LNCaP clone FGC (cell line): ENCODE data around the gene GNAO1.

Experiments used
- DNase-seq: peaks from one replicate; pipeline ENCODE4 v3.0.0-alpha.2; 2011; ENCODE audit warnings: low read depth
- H3K4me3 ChIP-seq: 2 replicates; pipeline ENCODE4 v1.5.1; 2011; ENCODE audit warnings: mild to moderate bottlenecking, low read depth, low read length, control low read depth
- TF ChIP-seq, protein P1 (sequence below): IDR thresholded peaks from 2 replicates; pipeline ENCODE4 v1.5.1; 2012; ENCODE audit warnings: mild to moderate bottlenecking; ENCODE audit not compliant: control insufficient read depth, insufficient read depth; ENCODE audit errors: extremely low read depth

The GNAO1 gene

DNA sequence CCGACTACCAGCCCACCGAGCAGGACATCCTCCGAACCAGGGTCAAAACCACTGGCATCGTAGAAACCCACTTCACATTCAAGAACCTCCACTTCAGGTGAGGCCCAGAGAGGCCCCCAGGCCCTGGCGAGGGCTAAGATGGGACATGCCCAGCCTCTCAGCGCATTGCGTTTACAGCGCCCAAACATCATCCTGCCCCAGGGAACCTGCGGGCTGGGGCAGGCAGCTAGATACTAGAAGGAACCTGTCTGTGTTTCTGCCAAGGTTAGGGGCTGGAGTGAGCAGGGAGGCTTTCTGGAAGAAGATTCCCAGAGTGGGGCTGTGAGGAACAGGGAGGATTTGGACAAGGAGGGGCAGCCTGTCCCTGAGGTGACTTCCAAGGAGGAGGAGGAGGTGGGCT lies 143.5 kb downstream of the GNAO1 start:
- H3K4me3 ChIP-seq, result no peak overlapping the region
- no peak for DNase-seq
- TF ChIP-seq, protein P1, sequence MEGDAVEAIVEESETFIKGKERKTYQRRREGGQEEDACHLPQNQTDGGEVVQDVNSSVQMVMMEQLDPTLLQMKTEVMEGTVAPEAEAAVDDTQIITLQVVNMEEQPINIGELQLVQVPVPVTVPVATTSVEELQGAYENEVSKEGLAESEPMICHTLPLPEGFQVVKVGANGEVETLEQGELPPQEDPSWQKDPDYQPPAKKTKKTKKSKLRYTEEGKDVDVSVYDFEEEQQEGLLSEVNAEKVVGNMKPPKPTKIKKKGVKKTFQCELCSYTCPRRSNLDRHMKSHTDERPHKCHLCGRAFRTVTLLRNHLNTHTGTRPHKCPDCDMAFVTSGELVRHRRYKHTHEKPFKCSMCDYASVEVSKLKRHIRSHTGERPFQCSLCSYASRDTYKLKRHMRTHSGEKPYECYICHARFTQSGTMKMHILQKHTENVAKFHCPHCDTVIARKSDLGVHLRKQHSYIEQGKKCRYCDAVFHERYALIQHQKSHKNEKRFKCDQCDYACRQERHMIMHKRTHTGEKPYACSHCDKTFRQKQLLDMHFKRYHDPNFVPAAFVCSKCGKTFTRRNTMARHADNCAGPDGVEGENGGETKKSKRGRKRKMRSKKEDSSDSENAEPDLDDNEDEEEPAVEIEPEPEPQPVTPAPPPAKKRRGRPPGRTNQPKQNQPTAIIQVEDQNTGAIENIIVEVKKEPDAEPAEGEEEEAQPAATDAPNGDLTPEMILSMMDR, result no peak

DNA sequence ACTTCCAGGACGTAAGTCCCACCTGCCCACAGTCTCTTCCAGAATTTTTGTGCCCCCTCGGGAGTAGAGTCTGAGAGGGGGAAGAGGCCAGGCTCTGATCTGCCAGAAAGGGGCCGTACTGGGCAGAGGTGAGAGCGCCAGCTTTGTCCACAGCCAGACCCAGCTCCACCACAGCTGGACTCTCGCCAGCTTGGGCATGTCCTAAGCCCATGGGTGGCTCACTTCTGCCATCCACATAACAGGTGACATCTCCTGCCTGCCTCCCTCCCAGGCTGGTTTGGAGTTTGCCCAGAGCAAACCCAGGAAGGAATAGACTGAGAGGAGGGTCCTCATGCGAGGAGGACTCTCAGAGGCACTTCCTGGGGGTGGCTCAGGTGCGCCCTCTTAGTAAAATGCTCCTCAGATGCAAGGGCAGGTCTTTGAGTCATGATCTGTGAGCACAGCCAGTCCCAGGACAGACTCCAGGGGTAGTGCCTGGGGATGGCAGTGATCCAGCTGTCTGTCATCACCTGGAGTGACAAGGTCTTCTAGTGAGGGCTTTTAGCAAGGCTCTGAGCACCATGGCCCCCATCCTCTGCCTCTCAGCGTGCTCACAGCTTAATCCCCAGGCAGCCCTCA lies 144.9 kb downstream of the GNAO1 start:
- TF ChIP-seq, protein P1, result no peak
- H3K4me3 ChIP-seq, result no peak overlapping the region
- no peak for DNase-seq

GRCh38 chr16:56336711-56337110 lies 145.4 kb downstream of the GNAO1 start:
- H3K4me3 ChIP-seq, result no peak overlapping the region

DNA sequence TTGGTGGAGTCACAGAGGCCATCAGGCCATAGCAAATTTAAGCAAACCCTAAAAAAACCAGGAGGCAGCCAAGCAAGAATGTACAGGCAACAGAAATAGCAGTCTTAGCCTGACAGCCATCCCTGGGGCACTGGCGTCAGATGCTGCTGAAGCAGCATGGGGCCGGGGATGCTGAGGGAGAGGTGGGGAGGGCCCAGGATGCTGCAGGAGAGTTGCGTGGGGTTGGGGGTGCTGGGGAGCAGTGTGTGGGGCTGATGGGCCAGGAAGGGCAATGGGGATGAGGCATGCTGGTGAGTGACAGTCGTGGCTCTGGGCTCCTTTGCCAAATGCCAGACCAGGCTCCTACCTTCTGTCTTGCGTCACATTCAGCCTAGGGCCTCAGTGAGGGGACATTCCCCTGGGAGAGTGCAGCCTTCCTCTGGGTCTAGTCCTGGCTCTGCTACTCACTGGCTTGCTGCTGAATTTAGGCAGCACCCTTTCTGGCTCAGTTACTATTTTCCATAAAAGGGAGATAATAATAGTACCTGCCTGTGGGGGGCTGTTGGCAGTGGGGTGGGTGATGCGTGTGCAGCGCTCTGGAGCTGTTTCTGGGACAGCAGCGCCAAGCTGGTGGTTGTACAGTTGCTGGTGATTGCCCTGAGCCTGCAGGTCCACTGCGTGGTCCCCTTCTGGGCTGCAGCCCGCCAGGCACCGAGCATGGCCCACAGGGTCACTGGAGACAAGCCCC lies 146.0 kb downstream of the GNAO1 start:
- H3K4me3 ChIP-seq, result no peak overlapping the region
- TF ChIP-seq, protein P1, result no peak
- DNase-seq, result no peak

More at GRCh38 chr16:56336711-56337110, 145.4 kb downstream of the GNAO1 start:
- no peak for DNase-seq
- TF ChIP-seq, protein P1, result no peak

DNA sequence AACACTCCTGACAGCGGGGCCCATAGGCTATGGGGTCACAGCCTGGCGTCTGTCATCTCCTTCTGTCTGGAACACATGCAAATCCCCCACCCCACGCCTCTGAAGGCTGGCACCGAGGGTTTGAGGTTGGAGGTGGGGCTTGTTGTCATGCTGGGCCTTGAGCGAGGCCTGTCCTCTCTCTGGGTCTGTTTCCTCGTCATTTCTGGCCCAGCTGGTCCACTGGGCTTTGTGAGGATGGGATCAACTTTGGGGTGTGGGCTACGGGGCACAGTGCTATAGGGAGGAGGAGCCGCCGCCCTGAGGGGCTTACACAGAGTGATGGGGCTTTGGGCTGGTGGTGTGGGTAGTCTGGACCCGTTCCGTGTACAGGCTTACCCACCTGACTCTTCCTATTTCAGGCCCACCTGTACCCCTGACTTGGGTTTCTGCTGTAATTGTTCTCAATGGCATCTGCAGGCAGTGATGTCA lies 146.6 kb downstream of the GNAO1 start:
- DNase-seq, result no peak
- TF ChIP-seq, protein P1, result no peak

DNA sequence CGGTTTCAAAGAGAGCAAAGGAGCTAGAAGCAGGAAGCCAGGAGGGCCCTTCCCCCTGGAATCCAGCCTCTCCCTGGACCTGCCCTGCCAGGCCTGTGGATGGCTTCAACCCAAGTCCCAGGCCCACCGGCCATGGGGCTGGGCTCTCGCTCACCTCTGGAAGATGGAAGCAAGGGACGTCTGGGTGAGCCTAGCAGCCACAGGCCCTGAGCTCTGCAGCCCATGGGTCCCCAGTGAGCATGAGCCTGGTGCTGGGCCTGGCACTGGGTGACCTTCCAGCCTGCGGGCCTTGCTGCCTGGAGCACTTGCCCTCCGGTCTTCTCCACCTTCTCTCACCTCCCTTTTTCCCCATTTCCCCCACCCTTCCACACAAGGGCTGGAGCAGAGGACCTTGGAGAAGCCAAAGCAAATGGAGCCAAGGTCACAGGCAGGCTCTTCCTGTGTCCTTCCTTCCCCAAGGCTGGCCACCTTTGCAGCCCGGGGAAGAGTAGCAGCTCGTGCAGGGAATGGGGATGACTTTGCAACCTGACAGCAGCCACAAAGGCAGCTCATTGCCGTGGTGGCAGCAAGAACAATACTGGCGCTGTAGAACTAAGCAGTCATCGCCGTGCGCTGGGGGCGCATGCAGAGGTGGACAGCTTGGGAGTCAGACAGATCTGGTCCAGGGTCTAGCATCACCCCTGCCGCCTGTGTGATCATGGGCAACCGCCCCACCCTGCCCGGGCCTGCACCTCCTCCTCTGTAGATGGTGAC lies 147.5 kb downstream of the GNAO1 start:
- TF ChIP-seq, protein P1, result no peak
- H3K4me3 ChIP-seq, result no peak overlapping the region
- no peak for DNase-seq

More for the DNA sequence above, 146.6 kb downstream of the GNAO1 start:
- no peak overlapping the region for H3K4me3 ChIP-seq
